ENCODE results near the gene FERMT3. TPM values are rescaled to one million over a fixed set of nuclear protein-coding genes. Genes with fewer than 3 reads are reported as not detected.

The FERMT3 gene
- polyA plus RNA-seq, 1 experiment = 1.9 TPM

DNA sequence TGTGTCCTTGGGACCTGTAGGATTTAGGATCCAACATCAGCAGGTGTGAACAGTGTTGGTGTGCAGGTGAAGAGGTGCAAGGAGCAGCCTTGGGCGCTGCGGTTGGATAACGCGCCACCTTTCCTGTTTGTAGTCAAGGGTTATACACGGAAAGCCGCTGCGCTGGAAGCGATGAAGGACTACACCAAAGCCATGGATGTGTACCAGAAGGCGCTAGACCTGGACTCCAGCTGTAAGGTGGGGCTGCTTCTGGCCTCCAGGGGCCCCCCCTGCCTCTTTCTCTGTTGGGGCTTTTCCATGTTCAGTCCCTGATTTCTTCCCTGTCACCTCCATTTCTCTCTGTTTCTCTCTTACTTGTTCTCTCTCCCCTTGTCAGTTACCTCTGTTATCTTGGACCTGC is 3.5 kb upstream of the FERMT3 start:
- no peak for TF ChIP-seq CTCF (IDR thresholded peaks at IDR 0.05; ENCODE audit: insufficient read depth, low read depth, low read length)
- no peak for DNase-seq (ENCODE audit: low read depth)
- CTCF ChIA-PET = interaction anchor here (0.6 to 16.6 kb wide), 5 partner anchors 9 to 100 kb away, joined by 3 to 229 read pairs (median 6); partner anchors contain the start of genes CATSPERZ and ESRRA
- H3K36me3 ChIP-seq (ENCODE audit: control insufficient read depth, insufficient read depth, low read length) = peaks cover 29% of the 10 kb centered on the region
- H3K27me3 ChIP-seq (ENCODE audit: control insufficient read depth, insufficient read depth, low read length) = no peaks in the 10 kb centered on the region
- POLR2A ChIA-PET = no interaction called here
- H3K4me3 ChIP-seq (ENCODE audit: low read depth, low read length) = no peak overlapping the region

- peaks cover 29% of the 10 kb centered on the region for H3K36me3 ChIP-seq (ENCODE audit: control insufficient read depth, insufficient read depth, low read length)
- ChIA-PET POLR2A (no interaction called here), CTCF (interaction anchor here (0.6 to 16.6 kb wide), 15 partner anchors 10 to 193 kb away, joined by 3 to 229 read pairs (median 9); partner anchors contain the start of genes CATSPERZ, ESRRA, PLCB3 and PPP1R14B)
- no peak for TF ChIP-seq CTCF (IDR thresholded peaks at IDR 0.05; ENCODE audit: insufficient read depth, low read depth, low read length)
- DNase-seq (ENCODE audit: low read depth) = no peak
- no peaks in the 10 kb centered on the region for H3K27me3 ChIP-seq (ENCODE audit: control insufficient read depth, insufficient read depth, low read length)
- H3K4me3 ChIP-seq (ENCODE audit: low read depth, low read length) = no peak overlapping the region
These were observed 3.0 kb upstream of the FERMT3 start for GRCh38 chr11:64203421-64204079.

DNA sequence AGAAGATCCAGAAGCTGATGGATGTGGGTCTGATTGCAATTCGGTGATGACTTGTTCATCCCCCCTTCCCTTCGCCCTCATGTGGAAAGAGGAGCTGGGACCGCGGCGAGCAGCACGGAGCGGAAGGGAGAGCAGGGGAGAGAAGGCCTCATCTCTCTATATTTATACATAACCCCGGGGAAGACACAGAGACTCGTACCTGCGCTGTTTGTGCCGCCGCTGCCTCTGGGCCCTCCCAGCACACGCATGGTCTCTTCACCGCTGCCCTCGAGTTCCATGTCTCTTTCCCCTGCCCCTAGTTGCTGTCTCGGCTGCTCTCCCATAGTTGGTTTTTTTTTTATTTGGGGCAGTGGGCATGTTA is 2.5 kb upstream of the FERMT3 start:
- ChIA-PET POLR2A (interaction anchor here (0.6 kb wide), 1 partner anchor 12 kb away, joined by 4 read pairs; no protein-coding TSS in a partner anchor), CTCF (interaction anchor here (0.6 to 16.6 kb wide), 25 partner anchors 10 to 202 kb away, joined by 3 to 229 read pairs (median 6); partner anchors contain the start of genes CATSPERZ, ESRRA, FKBP2 and PLCB3)
- Histone ChIP-seq H3K4me3 (ENCODE audit: low read depth, low read length) (no peak overlapping the region), H3K36me3 (ENCODE audit: control insufficient read depth, insufficient read depth, low read length) (peaks cover 29% of the 10 kb centered on the region), H3K27me3 (ENCODE audit: control insufficient read depth, insufficient read depth, low read length) (no peaks in the 10 kb centered on the region)
- no peak for DNase-seq (ENCODE audit: low read depth)
- TF ChIP-seq CTCF (IDR thresholded peaks at IDR 0.05; ENCODE audit: insufficient read depth, low read depth, low read length) = no peak

- DNase-seq (ENCODE audit: low read depth) = peak; percentile 73
- POLR2A ChIA-PET = interaction anchor here (0.6 kb wide), 2 partner anchors 12 to 13 kb away, joined by 3 to 4 read pairs; no protein-coding TSS in a partner anchor
- H3K36me3 ChIP-seq (ENCODE audit: control insufficient read depth, insufficient read depth, low read length) = peaks cover 29% of the 10 kb centered on the region
- H3K27me3 ChIP-seq (ENCODE audit: control insufficient read depth, insufficient read depth, low read length) = no peaks in the 10 kb centered on the region
- CTCF ChIA-PET = interaction anchor here (0.6 to 16.6 kb wide), 27 partner anchors 11 to 1559 kb away, joined by 3 to 229 read pairs (median 6); partner anchors contain the start of genes CATSPERZ, ESRRA, FKBP2 and PLCB3
- H3K4me3 ChIP-seq (ENCODE audit: low read depth, low read length) = no peak overlapping the region
- TF ChIP-seq CTCF (IDR thresholded peaks at IDR 0.05; ENCODE audit: insufficient read depth, low read depth, low read length) = peak; percentile 82
These were observed 2.0 kb upstream of the FERMT3 start for GRCh38 chr11:64204464-64204989.
